Muscle of leg (tissue), 11 donors: ENCODE results near the gene RPRD1B. TPM values are rescaled to one million over a fixed set of nuclear protein-coding genes. Genes with fewer than 3 reads are reported as not detected.

Experiments
- DNase-seq: peaks from one replicate; pipeline ENCODE4 v3.0.0; 2013
- H3K27ac ChIP-seq: one replicate; pipeline ENCODE4 v1.5.1; 2013; ENCODE audit warnings: mild to moderate bottlenecking, low read length, control low read depth
- H3K27me3 ChIP-seq: one replicate; pipeline ENCODE4 v1.6.1; 2013; ENCODE audit warnings: low read length; ENCODE audit not compliant: control insufficient read depth, insufficient read depth
- H3K36me3 ChIP-seq: one replicate; pipeline ENCODE4 v1.6.1; 2013; ENCODE audit warnings: low read length; ENCODE audit not compliant: control insufficient read depth, insufficient read depth
- H3K4me1 ChIP-seq: one replicate; pipeline ENCODE4 v1.6.1; 2013; ENCODE audit warnings: low read length; ENCODE audit not compliant: control insufficient read depth, insufficient read depth
- H3K4me3 ChIP-seq: one replicate; pipeline ENCODE4 v1.5.1; 2013; ENCODE audit warnings: low read length, control low read depth
- H3K9me3 ChIP-seq: replicated peaks from 2 replicates; pipeline ENCODE4 v1.6.1; 2013; ENCODE audit warnings: low read depth, low read length; ENCODE audit not compliant: control insufficient read depth
- WGBS: methylation state at CpG from one replicate; pipeline ENCODE4 v1.1.5; 2013; ENCODE audit warnings: missing lambda C conversion rate; ENCODE audit not compliant: insufficient coverage; 5-methylcytosine and 5-hydroxymethylcytosine counted together
- polyA plus RNA-seq, 8 donors: library from polyadenylated mRNA; unstranded; fragments of 120-200 nt; gene quantifications; one replicate each; pipeline versions ENCODE4 v1.2.1 to v1.2.3, GENCODE V29; 2013; ENCODE audit warnings: inconsistent platforms in 1 of 8, low replicate concordance in 1 of 8; ENCODE audit not compliant: insufficient read length in 8 of 8, insufficient read depth in 1 of 8
- total RNA-seq: library from RNA; stranded (reverse); fragments of 120-200 nt; gene quantifications from one replicate; pipeline ENCODE4 v1.2.4, GENCODE V29; 2013

RPRD1B gene
- total and polyA plus RNA-seq, 9 donors: 18.9 to 30.4 (median 24.0) TPM

DNA sequence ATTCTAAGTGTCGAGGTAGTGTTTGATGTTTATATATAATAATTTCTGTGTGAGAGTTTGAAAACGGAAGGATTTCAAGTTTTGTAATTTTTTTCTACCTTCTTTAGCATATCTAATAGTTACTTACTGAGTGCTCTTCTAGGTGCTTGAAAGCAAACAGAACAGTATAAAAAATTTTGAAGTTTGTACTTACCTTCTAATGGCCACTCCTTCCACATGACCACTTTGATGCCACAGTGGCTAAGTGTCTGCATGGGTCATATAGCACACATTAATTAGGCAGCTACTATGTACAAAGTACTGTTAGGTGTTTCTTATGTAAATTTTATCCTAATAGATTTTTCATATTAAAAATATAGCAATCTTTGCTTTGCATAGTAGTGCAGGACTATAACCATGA is 21.1 kb downstream of the RPRD1B start:
- DNase-seq: no peak
- peaks cover 4% of the 10 kb centered on the region for H3K4me1 ChIP-seq
- peaks cover 40% of the 10 kb centered on the region for H3K36me3 ChIP-seq

GRCh38 chr20:38055294-38055693 is 21.7 kb downstream of the RPRD1B start:
- no peak for DNase-seq
- Histone ChIP-seq H3K36me3 (peaks cover 40% of the 10 kb centered on the region), H3K9me3 (no peaks in the 10 kb centered on the region), H3K27ac (no peak overlapping the region), H3K4me1 (peaks cover 4% of the 10 kb centered on the region), H3K27me3 (no peaks in the 10 kb centered on the region), H3K4me3 (no peak overlapping the region)
- 53% methylated on average over 4 of the region's 4 CpGs for WGBS

More for the DNA sequence above, 21.1 kb downstream of the RPRD1B start:
- Histone ChIP-seq H3K27me3 (no peaks in the 10 kb centered on the region), H3K4me3 (no peak overlapping the region), H3K27ac (no peak overlapping the region), H3K9me3 (no peaks in the 10 kb centered on the region)
- WGBS: no CpG with 5 or more reads among the region's 2 CpGs

- Histone ChIP-seq H3K4me1 (peaks cover 4% of the 10 kb centered on the region), H3K9me3 (no peaks in the 10 kb centered on the region), H3K36me3 (peaks cover 43% of the 10 kb centered on the region), H3K27me3 (no peaks in the 10 kb centered on the region), H3K27ac (no peak overlapping the region), H3K4me3 (no peak overlapping the region)
- no peak for DNase-seq
- 86% methylated on average over 3 of the region's 6 CpGs for WGBS
These were observed 22.3 kb downstream of the RPRD1B start for GRCh38 chr20:38055848-38056247.

DNA sequence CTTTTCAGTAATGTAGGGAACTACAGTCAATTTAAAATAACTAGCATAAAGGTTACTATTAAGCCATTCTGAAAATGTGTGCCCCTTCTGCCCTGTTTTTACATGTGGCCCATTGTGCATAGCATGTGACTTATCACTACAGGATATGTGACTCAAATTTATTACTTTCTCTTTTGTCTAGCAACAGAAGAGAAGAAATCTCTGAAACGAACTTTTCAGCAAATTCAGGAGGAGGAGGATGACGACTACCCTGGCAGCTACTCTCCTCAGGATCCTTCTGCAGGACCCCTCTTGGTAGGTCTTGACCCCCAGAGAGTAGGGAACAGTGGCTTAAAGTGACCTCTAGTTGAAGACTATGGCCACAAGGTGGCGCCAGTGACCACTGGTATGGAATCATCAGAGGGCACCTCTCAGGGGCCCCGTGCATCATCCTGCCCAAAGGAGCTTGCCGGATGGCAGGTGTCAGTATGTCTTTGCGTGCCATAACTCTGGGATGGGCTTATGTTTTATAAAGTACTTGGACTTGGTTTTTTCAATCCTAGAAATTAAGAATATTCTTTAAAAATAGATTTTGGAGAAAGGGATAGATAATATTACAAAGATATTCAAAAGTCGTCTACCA is 23.9 kb downstream of the RPRD1B start:
- Histone ChIP-seq H3K27me3 (no peaks in the 10 kb centered on the region), H3K27ac (no peak overlapping the region), H3K4me3 (no peak overlapping the region), H3K9me3 (no peaks in the 10 kb centered on the region), H3K36me3 (peaks cover 49% of the 10 kb centered on the region), H3K4me1 (peaks cover 4% of the 10 kb centered on the region)
- 0% methylated on average over 1 of the region's 7 CpGs for WGBS
- DNase-seq: peak; percentile 81

DNA sequence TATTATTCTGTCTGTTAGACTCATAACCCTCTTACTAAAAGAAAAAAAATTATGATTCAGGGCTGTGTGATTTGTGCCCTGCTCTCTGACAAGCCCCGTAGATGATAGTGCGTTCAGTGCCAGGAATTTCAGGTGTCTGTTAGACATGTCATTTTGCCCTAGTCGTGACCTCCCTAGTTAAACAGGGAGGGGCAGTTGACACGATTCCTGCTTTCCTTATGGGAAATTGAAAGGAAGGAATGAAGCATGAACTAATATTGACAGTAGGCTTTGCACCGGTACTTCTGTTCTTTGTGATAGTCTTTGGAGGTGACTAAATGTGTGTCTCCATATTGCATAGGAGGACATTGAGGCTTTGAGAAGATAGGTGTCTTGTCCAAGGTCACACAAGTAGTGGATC is 26.3 kb downstream of the RPRD1B start:
- no peak for DNase-seq
- Histone ChIP-seq H3K27ac (no peak overlapping the region), H3K4me3 (no peak overlapping the region), H3K36me3 (peaks cover 59% of the 10 kb centered on the region), H3K9me3 (no peaks in the 10 kb centered on the region), H3K27me3 (no peaks in the 10 kb centered on the region), H3K4me1 (peaks cover 4% of the 10 kb centered on the region)
- WGBS: 71% methylated on average over 4 of the region's 5 CpGs

DNA sequence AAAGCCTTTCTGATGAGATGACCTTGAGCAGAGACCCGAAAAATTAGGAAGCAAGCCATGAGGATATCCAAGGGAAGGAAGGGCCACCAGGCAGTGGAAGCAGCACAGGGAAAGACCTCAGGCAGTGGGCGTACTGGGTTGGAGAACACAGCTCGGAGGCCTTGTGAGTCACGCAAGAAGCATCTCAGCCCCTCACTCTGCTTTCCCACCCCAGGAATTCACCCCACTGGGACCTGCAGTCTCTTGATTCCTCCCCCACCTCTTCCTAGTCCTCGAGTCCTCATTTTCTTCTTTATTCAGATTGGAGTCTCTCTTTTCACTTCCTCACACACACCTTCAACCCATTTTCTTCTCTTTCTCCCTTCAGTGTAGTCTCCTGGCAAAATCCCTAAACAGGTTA is 27.0 kb downstream of the RPRD1B start:
- Histone ChIP-seq H3K4me1 (peaks cover 4% of the 10 kb centered on the region), H3K27ac (no peak overlapping the region), H3K4me3 (no peak overlapping the region), H3K36me3 (peaks cover 64% of the 10 kb centered on the region), H3K9me3 (no peaks in the 10 kb centered on the region), H3K27me3 (no peaks in the 10 kb centered on the region)
- WGBS: 66% methylated on average over 4 of the region's 5 CpGs
- no peak for DNase-seq

DNA sequence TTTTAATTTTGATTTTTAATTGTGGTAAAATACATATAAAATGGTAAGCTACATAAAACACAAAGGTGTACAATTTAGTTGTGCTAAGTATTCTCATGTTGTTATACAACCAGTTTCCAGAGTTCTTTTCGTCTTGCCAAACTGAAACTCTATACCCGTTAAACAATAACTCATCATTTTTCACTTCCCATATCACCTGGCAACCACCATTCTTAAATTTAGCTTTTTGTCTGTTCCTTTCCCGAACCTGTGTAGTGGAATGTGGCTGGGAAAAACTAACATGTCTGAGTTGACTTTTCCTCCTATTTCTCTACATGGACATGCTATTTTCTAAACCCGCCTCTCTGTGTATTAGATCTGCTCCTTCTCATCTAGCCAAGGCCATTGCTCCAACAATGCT is 27.6 kb downstream of the RPRD1B start:
- DNase-seq: no peak
- Histone ChIP-seq H3K36me3 (peaks cover 64% of the 10 kb centered on the region), H3K4me3 (no peak overlapping the region), H3K27ac (no peak overlapping the region), H3K27me3 (no peaks in the 10 kb centered on the region), H3K4me1 (peaks cover 4% of the 10 kb centered on the region), H3K9me3 (no peaks in the 10 kb centered on the region)
- 100% methylated on average over 1 of the region's 4 CpGs for WGBS

- Histone ChIP-seq H3K4me3 (no peak overlapping the region), H3K27ac (no peak overlapping the region), H3K4me1 (peaks cover 12% of the 10 kb centered on the region), H3K36me3 (peaks cover 69% of the 10 kb centered on the region), H3K9me3 (no peaks in the 10 kb centered on the region), H3K27me3 (no peaks in the 10 kb centered on the region)
- WGBS: 80% methylated on average over 4 of the region's 5 CpGs
- DNase-seq: no peak
These were observed 29.3 kb downstream of the RPRD1B start for GRCh38 chr20:38062890-38063289.

- WGBS: no CpG with 5 or more reads among the region's 7 CpGs
- DNase-seq: no peak
- H3K27me3 ChIP-seq: no peaks in the 10 kb centered on the region
- peaks cover 18% of the 10 kb centered on the region for H3K4me1 ChIP-seq
- H3K27ac ChIP-seq: no peak overlapping the region
- H3K36me3 ChIP-seq: peaks cover 71% of the 10 kb centered on the region
- no peaks in the 10 kb centered on the region for H3K9me3 ChIP-seq
- no peak overlapping the region for H3K4me3 ChIP-seq
These were observed 30.5 kb downstream of the RPRD1B start for GRCh38 chr20:38063911-38064530.

DNA sequence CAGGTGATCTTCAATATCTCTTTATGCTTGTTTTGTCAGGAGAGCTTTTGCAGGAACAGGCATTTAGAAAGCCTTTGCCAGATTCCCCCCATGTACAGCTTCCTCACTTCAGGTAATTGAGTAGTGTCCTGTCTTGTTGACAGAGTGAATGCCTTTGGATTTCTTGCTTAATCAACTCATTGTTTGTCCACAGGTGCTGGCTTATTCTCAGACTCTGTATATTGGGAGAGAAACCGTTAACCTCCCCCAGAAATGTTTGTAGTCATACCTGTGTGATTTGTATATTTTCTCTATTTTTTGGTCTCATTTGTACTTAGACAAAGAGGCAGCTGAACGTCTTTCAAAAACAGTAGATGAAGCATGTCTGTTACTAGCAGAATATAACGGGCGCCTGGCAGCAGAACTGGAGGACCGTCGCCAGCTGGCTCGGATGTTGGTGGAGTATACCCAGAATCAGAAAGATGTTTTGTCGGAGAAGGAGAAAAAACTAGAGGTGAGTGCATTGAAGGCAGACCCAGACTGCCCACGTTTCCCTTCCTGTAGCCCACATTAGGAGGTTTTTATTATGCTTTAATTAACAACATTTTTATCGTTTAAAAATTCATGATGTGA is 32.3 kb downstream of the RPRD1B start:
- peak; percentile 55 for DNase-seq
- no peak overlapping the region for H3K27ac ChIP-seq
- peaks cover 18% of the 10 kb centered on the region for H3K4me1 ChIP-seq
- no peak overlapping the region for H3K4me3 ChIP-seq
- no peaks in the 10 kb centered on the region for H3K27me3 ChIP-seq
- WGBS: 55% methylated on average over 6 of the region's 10 CpGs
- H3K36me3 ChIP-seq: peaks cover 69% of the 10 kb centered on the region
- no peaks in the 10 kb centered on the region for H3K9me3 ChIP-seq
